GM19238 (cell line): Measurements from ENCODE around the gene GPR18.
"Not testable (repeated sequence)": the region's sequence is repeated elsewhere in the genome, so short reads cannot be mapped to it uniquely, and the experiment has no call there.

Source experiments
- DNase-seq: peaks from one replicate; pipeline ENCODE4 v3.0.0; 2011; ENCODE audit warnings: low spot score; ENCODE audit not compliant: insufficient read length

GPR18 gene

DNA sequence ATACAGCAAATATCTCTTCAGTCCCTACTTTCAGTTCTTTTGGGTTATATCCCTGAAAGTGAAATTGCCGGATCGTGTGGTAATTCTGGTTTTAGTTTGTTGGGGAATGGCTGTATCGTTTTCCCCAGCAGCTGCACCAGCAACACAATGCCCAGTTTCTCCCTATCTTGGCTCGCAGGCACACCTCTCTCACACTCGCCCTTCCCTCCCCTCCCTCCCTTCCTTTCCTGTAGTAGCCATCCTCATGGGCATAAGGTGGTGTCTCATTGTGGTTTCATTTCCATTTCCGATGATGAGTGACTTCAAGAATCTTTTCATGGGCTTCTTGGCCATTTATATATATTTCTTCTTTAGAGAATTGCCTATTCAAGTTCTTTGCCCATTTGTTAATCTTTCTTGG lies 8.6 kb upstream of the GPR18 start:
- no peak for DNase-seq

DNA sequence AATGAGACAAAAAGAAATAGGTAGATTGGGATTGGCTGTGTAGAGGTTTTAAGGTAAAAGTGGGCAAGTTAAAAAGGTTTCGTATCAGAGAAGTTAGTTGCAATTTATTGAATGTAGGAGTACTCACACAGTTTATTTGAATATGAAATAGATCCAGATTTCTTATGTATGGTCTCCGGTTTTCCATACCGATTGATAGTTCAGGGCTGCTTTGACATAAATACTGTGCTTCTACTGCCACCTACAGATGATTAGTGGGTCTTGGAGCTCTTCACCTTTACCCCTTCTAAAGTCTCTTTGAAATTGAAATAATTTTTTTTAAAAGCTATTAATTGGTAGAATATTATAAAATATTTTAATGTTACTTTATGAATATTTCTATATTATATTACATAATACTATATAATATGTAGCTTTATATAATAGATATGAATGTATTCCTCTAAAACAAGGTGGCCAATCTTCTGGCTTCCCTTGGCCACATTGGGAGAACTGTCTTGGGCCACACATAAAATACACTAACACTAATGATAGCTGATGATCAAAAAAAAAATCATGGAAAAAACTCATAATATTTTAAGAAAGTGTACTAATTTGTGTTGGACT lies 7.7 kb upstream of the GPR18 start:
- no peak for DNase-seq

DNA sequence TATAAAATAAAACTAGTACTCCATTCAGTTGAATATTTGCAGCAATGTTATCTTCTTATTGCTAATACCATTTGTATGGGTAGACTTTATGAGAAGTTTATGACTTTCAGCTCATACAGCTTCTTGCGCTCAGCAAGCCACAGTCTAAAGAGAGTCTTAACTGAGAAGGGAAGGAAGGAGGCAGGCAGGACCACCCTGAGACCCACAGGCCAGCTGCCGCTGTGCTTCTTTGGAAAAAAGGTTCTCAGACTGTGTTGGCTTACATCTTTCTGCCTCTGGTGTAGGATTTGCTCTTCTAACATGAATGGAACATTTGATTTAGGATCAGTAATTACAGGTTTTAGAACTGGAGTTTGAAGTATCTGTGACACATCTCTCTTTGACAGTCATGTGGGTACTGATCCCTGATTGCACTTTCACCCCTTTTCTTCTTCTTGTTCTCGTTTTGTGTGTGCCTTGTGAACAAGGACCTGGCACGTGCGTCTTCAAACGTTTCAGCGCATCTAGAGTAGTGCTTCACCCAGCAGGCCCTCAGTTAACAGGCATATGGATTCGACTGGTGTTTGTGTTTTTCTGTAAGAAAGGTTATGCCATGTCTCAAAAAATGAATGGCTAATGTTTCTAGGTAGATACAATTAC lies 7.1 kb upstream of the GPR18 start:
- DNase-seq, result no peak

DNA sequence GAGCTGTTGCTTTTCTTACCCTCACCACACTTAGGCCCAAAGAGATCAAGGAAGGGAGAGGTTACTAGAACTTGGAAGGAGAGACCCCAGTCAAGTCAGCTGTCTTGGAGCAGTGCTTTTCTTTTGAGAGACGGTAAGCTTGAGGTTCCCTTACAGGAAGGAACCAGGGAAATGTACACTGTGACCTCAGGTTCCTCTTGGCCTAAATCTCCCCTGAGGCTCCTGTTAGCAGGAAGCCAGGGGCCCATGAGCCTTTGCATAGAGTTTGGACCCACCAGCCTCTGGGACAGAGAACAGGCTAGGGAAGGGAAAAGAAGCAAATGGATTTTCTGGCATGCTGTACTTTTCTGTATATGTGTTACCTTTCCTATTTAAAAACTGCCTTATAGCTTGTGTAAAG lies 5.9 kb upstream of the GPR18 start:
- no peak for DNase-seq

DNA sequence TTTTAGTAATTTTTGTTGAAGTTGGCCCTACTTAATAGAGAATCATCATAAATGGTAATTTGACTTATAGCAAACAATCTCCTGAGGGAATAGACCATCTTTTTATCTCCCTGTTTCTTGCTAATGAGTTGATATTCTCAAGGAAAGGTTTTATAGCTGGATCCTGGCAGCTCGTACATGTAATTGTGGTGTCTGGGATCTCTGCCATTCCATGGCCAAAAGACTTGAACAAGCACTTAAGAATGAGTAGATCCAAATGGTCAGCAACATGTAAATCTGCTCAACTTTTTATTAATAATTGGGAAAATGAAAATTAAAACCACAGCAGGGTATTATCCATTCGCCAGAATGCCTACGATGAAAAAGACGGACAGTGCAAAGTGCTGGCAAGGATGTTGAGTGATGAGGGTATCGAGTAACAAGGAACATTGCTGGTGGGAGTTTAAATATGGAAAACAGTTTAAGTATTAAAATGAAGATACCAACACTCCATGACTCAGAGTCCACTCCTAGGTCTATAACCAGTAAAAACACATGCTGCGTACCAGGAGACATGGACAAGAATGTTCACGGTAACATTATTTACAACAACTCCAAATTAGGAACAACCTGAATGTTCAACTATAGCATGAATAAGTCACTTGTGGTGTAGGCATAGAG lies 5.1 kb upstream of the GPR18 start:
- DNase-seq, result no peak

DNA sequence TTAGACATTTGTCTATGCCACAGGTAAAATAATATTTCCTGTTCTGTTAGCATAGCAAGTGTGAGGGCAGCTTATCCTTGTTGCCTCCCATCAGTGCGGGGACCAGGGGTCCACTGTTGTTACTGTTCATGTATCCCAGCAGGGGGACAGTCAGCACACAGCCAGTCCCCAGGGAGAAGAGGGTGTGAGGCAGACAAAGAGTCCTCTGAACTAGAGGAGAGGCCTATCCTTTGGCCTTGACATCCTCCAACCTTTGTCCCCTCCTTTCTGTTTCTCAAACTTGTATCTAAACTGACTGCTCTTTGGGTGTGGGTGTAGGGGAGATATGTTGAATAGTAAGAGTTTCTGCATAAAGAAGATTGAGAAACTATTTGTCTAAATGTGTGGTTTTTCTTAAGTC lies 2.9 kb upstream of the GPR18 start:
- no peak for DNase-seq

DNA sequence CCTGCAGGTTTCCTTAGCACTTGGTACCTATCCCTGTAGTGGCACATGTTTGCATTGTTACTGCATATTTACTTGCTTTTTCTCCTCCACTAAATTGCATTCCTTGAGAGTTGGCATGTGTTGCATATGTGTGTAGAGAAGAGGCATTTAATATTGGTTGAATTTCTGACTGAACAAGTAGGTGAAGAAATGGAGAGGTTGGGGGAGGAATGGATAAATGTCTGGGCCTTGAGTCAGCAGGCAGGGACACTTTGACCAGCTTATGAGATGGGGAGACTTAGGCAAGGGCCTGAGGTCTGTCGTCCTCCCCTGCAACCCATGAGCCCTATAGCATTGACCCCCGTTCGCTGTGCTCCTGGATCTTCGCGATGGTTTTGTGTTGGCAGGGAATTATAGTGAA lies 2.0 kb upstream of the GPR18 start:
- DNase-seq, result no peak

DNA sequence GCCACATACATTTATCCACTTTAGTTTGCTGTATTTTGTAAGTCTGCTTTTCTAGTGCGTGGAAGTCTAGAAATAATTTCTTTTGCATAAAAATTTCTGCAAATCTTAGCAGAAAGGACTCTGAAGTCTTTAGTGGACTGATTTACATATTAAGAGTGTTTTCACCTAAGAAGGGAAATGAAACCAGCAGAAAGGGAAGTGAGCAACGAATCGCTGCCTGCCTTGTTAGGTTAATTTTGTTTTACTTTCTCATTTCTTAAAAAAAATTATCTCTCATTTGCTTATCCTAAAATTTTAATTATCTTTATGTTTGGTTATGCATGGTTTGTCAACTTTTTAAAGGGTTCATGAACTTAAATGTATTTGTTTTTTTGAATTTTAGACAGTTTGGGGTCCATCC lies 767 bp upstream of the GPR18 start:
- peak; percentile 25 for DNase-seq

DNA sequence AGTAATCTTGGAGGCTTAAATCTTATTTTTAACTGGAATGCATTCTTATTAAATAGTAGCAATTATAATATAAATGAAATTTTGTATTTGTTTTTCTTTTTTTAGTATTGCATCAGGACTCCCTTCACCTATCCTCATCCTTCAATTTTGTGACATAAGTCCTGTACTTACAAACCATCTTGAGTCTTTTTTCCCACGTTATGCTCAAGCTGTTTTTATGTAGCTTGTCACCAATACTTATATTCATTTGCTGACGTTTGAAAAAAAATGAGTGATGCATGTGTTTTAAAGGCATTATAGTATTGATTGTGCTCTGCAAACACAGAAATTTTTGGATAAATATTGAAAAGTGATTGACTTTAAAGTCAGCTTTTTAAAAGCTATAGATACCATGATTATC lies 888 bp downstream of the GPR18 start:
- no peak for DNase-seq

DNA sequence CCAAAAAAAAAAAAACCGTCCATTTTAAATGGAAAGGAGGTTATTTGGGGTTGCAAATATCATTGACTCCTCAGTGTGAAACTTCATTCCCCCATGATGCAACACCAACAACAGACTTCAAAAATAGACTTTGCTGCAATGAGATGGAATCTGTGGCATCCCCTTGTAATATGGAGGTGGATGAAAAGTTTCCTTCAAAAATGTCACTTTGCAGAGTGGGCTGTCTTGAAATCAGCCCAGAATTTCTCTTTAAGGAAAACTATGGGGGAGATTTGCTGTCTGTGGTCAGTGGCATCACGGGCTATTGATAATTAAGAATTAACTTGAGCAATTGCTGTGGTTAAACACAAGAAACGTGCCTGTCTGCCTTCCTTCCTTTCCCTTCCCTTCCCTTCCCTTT lies 1.5 kb downstream of the GPR18 start:
- DNase-seq, result no peak

DNA sequence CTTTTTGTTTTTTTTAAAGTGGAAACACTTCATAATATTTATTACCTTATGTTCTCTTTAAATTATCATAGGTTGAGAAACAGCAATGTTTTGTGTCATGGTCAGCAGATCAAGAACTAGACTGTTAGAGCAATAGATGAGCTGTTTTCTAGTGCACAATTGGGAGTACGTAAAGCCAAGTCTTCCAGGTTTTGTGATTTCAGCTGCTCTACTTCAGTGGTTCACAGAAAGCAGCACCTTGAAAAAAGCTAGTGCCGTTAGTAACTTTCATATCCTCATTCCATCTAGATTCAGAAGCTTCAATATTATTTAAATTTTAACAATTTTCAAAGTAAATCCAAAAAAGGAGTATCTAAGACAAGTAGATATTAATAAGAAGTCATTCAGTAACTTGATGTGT lies 1.9 kb downstream of the GPR18 start:
- DNase-seq, result no peak

DNA sequence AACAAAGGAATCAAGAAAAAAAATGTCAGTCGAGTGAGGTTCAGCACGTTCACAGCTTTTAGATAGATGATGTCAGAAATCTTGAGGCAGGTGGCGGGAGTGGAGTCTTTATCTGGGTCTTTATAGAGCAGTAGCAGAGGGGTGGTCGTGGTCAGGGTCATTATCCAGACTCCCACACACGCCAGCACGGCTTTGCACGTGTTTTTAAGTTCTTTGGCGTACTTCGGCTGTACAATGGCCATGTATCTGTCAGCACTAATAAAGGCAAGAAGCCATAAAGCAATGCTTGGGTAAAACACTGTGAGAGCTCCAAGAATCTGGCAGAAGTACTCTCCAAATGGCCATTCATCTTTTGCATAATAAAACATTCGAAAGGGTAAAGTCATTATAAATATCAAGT lies 2.9 kb downstream of the GPR18 start:
- no peak for DNase-seq

DNA sequence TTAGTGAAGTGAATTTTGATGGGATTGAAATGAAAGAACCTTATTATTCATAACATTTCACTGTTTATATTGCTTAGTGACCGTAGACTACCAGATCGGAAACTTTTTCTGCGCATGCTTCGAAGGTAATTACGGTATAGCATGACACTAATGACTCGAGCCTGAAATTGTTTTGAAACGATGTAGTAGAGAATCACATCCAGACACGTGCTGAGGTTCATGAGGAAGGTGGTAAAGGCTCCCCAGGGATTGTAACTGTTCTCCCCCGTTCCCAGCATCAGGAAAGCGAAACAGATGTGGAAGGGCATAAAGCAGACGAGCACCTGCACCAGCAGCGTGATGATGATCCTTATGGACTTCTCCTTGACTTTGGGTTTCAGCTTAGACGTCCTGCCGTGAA lies 3.3 kb downstream of the GPR18 start:
- DNase-seq, result no peak

DNA sequence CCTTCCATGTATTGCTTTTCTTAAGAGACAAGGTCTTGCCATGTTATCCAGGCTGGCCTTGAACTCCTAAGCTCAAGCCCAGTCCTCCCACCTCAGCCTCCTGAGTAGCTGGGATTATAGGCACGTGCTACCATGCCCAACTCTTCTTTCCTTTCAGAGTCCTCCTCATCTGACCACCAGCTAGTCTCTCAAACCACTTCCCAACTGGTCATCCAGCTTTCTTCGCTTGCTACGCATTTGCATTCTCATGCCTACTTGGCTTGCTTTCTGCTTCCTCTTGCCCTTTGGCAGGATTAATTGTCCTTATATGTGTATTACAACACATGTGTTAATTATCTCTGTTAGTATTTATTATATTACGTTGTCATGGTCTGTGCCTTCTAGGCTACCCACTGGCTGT lies 6.3 kb downstream of the GPR18 start:
- DNase-seq, result no peak

DNA sequence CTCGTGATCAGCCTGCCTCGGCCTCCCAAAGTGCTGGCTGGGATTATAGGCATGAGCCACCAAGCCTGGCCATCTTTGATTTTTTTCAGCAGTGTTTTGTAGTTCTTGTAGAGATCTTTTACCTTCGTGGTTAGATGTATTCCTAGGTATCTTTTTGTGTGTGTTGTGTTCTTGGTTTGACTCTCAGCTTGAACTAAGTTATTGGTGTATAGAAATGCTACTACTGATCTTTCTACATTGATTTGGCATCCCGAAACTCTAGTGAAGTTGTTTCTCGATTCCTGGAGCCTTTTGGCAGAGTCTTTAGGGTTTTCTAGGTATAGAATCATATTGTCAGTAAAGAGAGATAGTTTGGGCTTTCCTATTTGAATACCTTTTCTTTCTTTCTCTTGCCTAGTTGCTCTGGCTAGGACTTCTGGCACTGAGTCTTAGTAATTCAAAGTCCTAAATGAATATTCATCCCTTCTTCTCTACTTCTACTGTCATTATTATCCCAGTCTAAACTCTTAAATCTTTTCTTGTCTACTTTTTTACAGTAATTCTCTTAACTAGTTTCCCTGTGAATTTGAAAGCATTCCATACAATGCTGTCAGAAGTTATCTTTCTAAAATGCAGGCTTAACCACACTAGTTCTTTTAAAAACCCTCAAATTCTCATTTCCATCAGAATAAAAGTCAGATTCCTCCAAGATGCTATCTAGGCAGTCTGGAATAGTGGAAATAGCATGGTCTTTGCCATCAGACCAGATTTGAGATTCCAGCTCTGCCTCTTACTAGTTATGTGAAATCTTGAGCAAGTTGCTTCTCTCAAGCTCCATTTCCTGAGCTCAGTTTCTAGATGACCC lies 7.0 kb downstream of the GPR18 start:
- DNase-seq, result no peak

DNA sequence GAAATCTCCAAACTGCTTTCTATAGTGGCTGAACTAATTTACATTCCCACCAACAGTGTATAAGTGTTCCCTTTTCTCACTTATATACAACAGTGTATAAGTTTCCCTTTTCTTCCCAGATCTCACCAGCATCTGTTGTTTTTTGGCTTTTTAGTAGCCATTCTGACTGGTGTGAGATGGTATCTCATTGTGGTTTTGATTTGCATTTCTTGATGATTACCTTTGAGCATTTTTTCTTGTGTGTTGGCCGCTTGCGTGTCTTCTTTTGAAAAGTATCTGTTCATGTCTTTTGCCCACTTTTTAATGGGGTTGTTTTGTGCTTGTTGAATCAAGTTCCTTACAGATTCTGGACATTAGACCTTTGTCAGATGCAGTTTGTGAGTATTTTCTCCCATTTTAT lies 8.6 kb downstream of the GPR18 start:
- DNase-seq, result not testable (repeated sequence)

DNA sequence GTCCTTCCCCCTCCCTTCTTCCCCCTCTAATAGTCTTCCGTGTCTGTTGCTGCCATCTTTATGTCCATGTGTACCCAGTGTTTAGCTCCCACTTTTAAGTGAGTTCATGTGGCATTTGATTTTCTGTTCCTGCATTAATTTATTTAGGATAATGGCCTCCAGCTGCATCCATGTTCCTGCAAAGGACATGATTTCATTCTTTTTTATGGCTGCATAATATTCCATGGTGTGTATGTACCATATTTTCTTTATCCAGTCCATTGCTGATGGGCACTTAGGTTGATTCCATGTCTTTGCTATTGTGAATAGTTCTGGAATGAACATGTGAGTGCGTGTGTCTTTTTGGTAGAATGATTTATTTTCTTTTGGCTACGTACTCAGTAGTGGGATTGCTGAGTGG lies 9.0 kb downstream of the GPR18 start:
- DNase-seq, result not testable (repeated sequence)

DNA sequence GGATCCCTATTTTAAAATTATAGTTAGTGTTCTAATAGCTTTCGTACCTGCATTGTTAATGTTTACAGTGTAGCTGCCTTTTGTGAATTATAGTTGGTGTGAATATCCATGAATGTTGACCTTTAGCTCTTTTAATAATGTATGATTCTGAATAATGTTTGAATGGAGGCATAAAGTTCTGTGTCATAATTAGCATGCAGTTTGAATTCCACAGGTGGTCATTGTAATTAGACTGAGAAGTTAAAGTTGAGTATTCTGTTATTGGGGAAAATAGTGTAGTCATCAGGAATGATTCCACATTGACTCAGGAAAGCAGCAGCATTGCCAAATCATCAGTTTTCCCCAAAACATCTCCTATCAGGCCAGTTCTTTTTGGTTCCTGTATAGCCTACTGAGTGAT lies 12.1 kb downstream of the GPR18 start:
- no peak for DNase-seq

DNA sequence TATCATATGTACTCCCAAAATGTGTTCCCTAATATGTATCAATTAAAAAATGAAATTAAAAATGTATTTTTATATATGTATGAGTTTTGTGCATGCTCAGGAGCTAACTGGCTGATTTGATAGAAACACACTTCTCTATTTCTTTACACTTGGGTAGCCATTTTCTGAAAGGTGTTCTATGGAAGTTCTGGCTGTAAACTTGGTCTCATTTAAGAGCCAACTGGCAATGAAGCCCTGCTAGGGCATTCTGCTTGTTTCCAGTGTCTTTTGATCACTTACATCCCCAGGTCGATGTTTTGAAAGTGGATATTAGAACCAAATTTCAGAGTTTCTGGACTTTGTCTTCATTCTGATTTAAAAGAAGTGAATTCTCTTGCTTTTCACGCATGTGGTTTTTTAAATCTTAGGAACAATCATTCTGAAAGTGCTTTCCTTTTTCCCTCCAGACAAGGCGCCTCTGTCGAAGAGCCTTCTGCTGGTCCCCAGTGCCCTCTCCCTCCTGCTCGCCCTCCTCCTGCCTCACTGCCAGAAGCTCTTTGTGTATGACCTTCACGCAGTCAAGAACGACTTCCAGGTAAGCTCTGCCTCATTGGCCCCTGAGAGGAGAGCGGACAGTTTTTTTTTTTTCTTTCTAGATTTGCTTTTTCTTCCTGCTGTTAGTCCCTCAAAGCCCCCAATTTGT lies 20.1 kb downstream of the GPR18 start:
- DNase-seq, result no peak

DNA sequence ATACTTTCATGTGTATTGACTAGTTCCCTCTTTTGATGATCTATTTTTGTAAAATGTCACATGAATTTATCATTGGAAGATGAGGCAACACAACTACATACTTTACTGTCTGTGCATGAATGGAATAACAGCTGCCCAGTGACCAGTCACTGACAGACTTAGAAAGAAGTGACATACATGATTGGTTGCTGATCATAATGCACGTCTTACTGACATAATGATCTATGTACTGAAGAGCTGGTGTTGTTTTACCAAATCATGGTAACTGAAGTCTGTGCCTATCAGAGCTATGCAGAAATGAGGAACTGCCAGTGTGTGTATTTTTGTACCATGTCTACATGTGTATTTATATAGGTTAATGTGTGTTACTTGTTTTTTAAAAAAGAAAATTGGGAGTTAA lies 26.5 kb downstream of the GPR18 start:
- no peak for DNase-seq

DNA sequence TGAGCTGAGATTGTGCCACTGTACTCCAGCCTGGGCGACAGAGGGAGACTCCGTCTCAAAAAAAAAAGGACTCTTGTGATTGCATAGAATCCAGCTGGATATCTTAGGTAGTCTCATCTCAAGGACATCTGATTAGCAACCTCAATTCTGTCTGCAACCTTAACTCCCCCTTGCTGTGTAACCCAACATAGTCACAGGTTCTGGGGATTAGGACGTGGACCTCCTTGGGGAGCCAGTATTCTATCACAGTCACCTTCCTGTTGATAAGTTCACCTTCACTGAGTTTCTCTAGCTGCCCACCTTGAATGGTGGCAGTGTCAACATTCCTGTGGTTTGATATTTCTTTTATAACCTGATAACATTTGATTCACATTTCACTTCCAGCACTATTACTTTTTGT lies 27.2 kb downstream of the GPR18 start:
- DNase-seq, result no peak

DNA sequence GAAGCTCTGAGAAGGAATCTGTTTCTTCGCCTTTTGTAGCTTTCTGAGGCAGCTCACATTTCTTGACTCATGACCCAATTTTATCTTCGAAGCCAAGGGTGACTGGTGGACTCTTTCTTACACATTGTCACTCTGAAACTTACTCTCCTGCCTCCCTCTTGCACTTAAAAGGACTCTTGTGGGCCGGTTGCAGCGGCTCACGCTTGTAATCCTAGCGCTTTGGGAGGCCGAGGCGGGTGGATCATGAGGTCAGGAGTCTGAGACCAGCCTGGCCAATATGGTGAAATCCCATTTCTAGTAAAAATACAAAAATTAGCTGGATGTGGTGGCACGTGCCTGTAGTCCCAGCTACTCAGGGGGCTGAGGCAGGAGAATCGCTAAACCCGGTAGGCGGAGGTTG lies 27.6 kb downstream of the GPR18 start:
- not testable (repeated sequence) for DNase-seq
